GM23338 (cell line): Measurements from ENCODE around the gene OTOG. TPM values are rescaled to one million over a fixed set of nuclear protein-coding genes. Genes with fewer than 3 reads are reported as not detected.

Source experiments
- ATAC-seq: fragments of 200-7000 bp; cut with Tn5 transposase; 3 replicates; pipeline ENCODE4 v1.9.1; 2020
- DNase-seq: peaks from one replicate; pipeline ENCODE4 v3.0.0-alpha.2; 2015; ENCODE audit warnings: low spot score
- H2AFZ ChIP-seq: fragments of 200-600 bp; sonication (generic); 2 replicates; pipeline ENCODE4 v1.8.0; 2016; ENCODE audit warnings: antibody characterized with exemption, mild to moderate bottlenecking, moderate library complexity
- H3F3A ChIP-seq: fragments of 200-600 bp; sonication (generic); replicated peaks from 2 replicates; pipeline ENCODE4 v1.8.0; 2017; ENCODE audit warnings: antibody characterized with exemption, mixed run types, low read depth
- H3K27ac ChIP-seq: fragments of 200-600 bp; sonication (generic); 2 replicates; pipeline ENCODE4 v1.6.1; 2016; ENCODE audit warnings: low read depth
- H3K27me3 ChIP-seq: fragments of 200-600 bp; sonication (generic); 2 replicates; pipeline ENCODE4 v1.8.0; 2016; ENCODE audit warnings: mild to moderate bottlenecking, mixed run types, moderate library complexity; ENCODE audit not compliant: insufficient read depth
- H3K36me3 ChIP-seq: fragments of 200-600 bp; sonication (generic); 2 replicates; pipeline ENCODE4 v1.8.0; 2016; ENCODE audit warnings: mild to moderate bottlenecking; ENCODE audit not compliant: insufficient read depth
- H3K4me1 ChIP-seq: fragments of 200-600 bp; sonication (generic); 2 replicates; pipeline ENCODE4 v1.8.0; 2016; ENCODE audit warnings: mild to moderate bottlenecking, moderate library complexity; ENCODE audit not compliant: insufficient read depth
- H3K4me2 ChIP-seq: fragments of 200-600 bp; sonication (generic); 2 replicates; pipeline ENCODE4 v1.7.1; 2017; ENCODE audit warnings: mixed run types
- H3K4me3 ChIP-seq: fragments of 200-600 bp; sonication (generic); 2 replicates; pipeline ENCODE4 v1.6.1; 2016; ENCODE audit warnings: mixed run types
- H3K79me2 ChIP-seq: fragments of 200-600 bp; sonication (generic); replicated peaks from 2 replicates; pipeline ENCODE4 v1.8.0; 2017; ENCODE audit warnings: mild to moderate bottlenecking; ENCODE audit not compliant: insufficient read depth
- H3K9me2 ChIP-seq: fragments of 200-600 bp; sonication (generic); 2 replicates; pipeline ENCODE4 v1.8.0; 2017; ENCODE audit not compliant: insufficient read depth
- H4K20me1 ChIP-seq: fragments of 200-600 bp; sonication (generic); replicated peaks from 2 replicates; pipeline ENCODE4 v1.8.0; 2017; ENCODE audit warnings: mild to moderate bottlenecking; ENCODE audit not compliant: insufficient read depth
- H3K27ac Mint-ChIP-seq: 2 replicates; pipeline ENCODE4 v1.8.0; 2020; ENCODE audit warnings: inconsistent platforms, mild to moderate bottlenecking, moderate library complexity, mixed read lengths
- H3K27me3 Mint-ChIP-seq: 3 replicates; pipeline ENCODE4 v1.8.0; 2022; ENCODE audit warnings: low read depth, mild to moderate bottlenecking, moderate library complexity, mixed read lengths, inconsistent platforms; ENCODE audit not compliant: insufficient read depth, poor library complexity
- H3K36me3 Mint-ChIP-seq: 3 replicates; pipeline ENCODE4 v1.8.0; 2021; ENCODE audit warnings: low read depth, mild to moderate bottlenecking, inconsistent platforms, moderate library complexity, mixed read lengths
- H3K4me1 Mint-ChIP-seq: 3 replicates; pipeline ENCODE4 v1.8.0; 2020; ENCODE audit warnings: mild to moderate bottlenecking, inconsistent platforms, mixed read lengths
- H3K4me3 Mint-ChIP-seq: 3 replicates; pipeline ENCODE4 v1.8.0; 2021; ENCODE audit warnings: moderate library complexity, mild to moderate bottlenecking, inconsistent platforms, mixed read lengths
- H3K9me3 Mint-ChIP-seq: 3 replicates; pipeline ENCODE4 v1.8.0; 2020; ENCODE audit warnings: moderate library complexity, mild to moderate bottlenecking, inconsistent platforms, mixed read lengths
- CREB1 ChIP-seq: fragments of 250-450 bp; sonication (Bioruptor Pico); IDR thresholded peaks from 2 replicates; pipeline ENCODE4 v1.5.0; 2020; ENCODE audit warnings: low read depth, mild to moderate bottlenecking, moderate library complexity
- EZH2phosphoT487 ChIP-seq: fragments of 200-600 bp; sonication (generic); IDR thresholded peaks from one replicate; pipeline ENCODE4 v1.8.1; 2018; ENCODE audit warnings: antibody characterized with exemption; ENCODE audit not compliant: unreplicated experiment
- JUNB ChIP-seq: IDR thresholded peaks from one replicate; pipeline ENCODE4 v1.6.1; 2016; ENCODE audit warnings: antibody characterized with exemption; ENCODE audit not compliant: unreplicated experiment
- NANOG ChIP-seq: IDR thresholded peaks from 2 replicates; pipeline ENCODE4 v1.6.1; 2016; ENCODE audit warnings: antibody characterized with exemption, borderline replicate concordance
- POLR2AphosphoS5 ChIP-seq: IDR thresholded peaks from 2 replicates; pipeline ENCODE4 v1.6.1; 2016; ENCODE audit warnings: antibody characterized with exemption, low read depth
- STAT1 ChIP-seq: IDR thresholded peaks from one replicate; pipeline ENCODE4 v1.6.1; 2016; ENCODE audit warnings: antibody characterized with exemption; ENCODE audit not compliant: unreplicated experiment
- ZNF331 ChIP-seq: fragments of 250-450 bp; sonication (Bioruptor Pico); IDR thresholded peaks from 2 replicates; pipeline ENCODE4 v1.5.0; 2020; ENCODE audit warnings: low read depth, mild to moderate bottlenecking, moderate library complexity
- polyA plus RNA-seq: library from polyadenylated mRNA; unstranded; fragments of >200 nt; fragmentation: Nextera tagmentation; extraction: Ambion mirVana; gene quantifications from 2 replicates; pipeline ENCODE4 v1.2.1, GENCODE V29; 2016
- total RNA-seq: library from RNA; depleted of rRNA; stranded (reverse); fragments of >200 nt; shearing (Covaris generic); gene quantifications from 2 replicates; pipeline ENCODE4 v1.2.3, GENCODE V29; 2014
- TF ChIP-seq, protein P1 (sequence below): fragments of 250-450 bp; sonication (Bioruptor Pico); IDR thresholded peaks from 2 replicates; pipeline ENCODE4 v1.5.0; 2020; ENCODE audit warnings: mild to moderate bottlenecking, moderate library complexity
- TF ChIP-seq, protein P2 (sequence below): IDR thresholded peaks from 2 replicates; pipeline ENCODE4 v1.6.1; 2016; ENCODE audit warnings: antibody characterized with exemption
- TF ChIP-seq, protein P3 (sequence below), 2 experiments: fragments of 200-600 bp in 1 of 2; sonication (generic) in 1 of 2; conservative IDR thresholded peaks; 2 replicates each; pipeline versions ENCODE4 v1.5.1 to v1.6.1; 2016 to 2017; ENCODE audit warnings: antibody characterized with exemption in 2 of 2, low read depth in 2 of 2, mild to moderate bottlenecking in 2 of 2, moderate library complexity in 1 of 2
- TF ChIP-seq, protein P4 (sequence below): IDR thresholded peaks from one replicate; pipeline ENCODE4 v1.6.1; 2018; ENCODE audit warnings: antibody characterized with exemption; ENCODE audit not compliant: unreplicated experiment

The OTOG gene
- total and polyA plus RNA-seq, 2 experiments from 2014 or later = 0.40 to 0.52 TPM

DNA sequence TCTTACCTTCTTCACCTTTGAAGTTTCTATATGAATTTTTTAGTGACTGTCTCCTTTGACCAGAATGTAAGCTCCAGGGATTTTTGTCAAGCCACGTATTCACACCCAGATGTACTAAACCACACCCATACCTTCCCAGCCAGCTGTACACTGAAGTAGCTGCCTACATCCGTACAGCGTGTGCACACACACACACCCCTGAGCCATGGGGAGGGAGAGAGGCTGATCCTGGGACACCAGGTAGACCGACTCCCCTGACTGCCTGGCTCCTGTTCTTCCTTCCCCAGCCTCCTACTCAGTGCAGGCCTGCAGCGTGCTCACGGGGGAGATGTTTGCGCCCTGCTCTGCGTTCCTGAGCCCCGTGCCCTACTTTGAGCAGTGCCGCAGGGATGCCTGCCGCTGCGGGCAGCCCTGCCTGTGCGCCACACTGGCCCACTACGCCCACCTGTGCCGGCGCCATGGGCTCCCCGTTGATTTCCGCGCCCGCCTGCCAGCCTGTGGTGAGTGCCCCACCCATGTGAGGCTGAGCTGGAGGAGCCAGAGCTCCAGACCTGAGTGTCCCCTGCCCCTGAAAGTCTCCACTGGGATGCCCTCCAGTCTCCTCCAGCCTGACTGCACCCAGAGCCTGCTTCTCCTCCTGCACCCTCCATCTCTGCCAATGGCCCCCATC is 25.9 kb downstream of the OTOG start (continued):
- TF ChIP-seq, protein P1, sequence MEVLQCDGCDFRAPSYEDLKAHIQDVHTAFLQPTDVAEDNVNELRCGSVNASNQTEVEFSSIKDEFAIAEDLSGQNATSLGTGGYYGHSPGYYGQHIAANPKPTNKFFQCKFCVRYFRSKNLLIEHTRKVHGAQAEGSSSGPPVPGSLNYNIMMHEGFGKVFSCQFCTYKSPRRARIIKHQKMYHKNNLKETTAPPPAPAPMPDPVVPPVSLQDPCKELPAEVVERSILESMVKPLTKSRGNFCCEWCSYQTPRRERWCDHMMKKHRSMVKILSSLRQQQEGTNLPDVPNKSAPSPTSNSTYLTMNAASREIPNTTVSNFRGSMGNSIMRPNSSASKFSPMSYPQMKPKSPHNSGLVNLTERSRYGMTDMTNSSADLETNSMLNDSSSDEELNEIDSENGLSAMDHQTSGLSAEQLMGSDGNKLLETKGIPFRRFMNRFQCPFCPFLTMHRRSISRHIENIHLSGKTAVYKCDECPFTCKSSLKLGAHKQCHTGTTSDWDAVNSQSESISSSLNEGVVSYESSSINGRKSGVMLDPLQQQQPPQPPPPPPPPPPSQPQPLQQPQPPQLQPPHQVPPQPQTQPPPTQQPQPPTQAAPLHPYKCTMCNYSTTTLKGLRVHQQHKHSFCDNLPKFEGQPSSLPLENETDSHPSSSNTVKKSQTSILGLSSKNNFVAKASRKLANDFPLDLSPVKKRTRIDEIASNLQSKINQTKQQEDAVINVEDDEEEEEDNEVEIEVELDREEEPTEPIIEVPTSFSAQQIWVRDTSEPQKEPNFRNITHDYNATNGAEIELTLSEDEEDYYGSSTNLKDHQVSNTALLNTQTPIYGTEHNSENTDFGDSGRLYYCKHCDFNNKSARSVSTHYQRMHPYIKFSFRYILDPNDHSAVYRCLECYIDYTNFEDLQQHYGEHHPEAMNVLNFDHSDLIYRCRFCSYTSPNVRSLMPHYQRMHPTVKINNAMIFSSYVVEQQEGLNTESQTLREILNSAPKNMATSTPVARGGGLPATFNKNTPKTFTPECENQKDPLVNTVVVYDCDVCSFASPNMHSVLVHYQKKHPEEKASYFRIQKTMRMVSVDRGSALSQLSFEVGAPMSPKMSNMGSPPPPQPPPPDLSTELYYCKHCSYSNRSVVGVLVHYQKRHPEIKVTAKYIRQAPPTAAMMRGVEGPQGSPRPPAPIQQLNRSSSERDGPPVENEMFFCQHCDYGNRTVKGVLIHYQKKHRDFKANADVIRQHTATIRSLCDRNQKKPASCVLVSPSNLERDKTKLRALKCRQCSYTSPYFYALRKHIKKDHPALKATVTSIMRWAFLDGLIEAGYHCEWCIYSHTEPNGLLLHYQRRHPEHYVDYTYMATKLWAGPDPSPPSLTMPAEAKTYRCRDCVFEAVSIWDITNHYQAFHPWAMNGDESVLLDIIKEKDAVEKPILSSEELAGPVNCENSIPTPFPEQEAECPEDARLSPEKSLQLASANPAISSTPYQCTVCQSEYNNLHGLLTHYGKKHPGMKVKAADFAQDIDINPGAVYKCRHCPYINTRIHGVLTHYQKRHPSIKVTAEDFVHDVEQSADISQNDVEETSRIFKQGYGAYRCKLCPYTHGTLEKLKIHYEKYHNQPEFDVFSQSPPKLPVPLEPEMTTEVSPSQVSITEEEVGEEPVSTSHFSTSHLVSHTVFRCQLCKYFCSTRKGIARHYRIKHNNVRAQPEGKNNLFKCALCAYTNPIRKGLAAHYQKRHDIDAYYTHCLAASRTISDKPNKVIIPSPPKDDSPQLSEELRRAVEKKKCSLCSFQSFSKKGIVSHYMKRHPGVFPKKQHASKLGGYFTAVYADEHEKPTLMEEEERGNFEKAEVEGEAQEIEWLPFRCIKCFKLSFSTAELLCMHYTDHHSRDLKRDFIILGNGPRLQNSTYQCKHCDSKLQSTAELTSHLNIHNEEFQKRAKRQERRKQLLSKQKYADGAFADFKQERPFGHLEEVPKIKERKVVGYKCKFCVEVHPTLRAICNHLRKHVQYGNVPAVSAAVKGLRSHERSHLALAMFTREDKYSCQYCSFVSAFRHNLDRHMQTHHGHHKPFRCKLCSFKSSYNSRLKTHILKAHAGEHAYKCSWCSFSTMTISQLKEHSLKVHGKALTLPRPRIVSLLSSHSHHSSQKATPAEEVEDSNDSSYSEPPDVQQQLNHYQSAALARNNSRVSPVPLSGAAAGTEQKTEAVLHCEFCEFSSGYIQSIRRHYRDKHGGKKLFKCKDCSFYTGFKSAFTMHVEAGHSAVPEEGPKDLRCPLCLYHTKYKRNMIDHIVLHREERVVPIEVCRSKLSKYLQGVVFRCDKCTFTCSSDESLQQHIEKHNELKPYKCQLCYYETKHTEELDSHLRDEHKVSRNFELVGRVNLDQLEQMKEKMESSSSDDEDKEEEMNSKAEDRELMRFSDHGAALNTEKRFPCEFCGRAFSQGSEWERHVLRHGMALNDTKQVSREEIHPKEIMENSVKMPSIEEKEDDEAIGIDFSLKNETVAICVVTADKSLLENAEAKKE = no peak
- TF ChIP-seq NANOG = no peak

DNA sequence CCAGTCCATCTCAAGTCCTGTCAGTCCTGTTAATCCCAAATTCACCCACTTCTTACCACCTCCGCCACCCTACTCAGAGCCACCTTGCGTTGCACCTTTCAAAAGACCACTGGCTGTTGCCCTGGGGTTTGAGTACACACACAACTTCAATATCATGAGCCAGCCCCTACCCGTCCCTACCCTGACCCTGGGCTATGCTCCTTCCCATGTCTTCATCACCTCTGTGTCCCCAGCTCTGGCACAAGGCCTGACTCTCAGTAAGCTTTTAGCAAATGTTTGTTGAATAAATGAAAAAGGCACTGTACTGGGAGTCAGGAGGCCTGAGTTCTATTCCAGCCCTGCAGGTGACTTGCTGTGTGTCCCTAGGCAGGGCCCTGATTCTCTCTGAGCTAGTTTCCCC is 26.5 kb downstream of the OTOG start:
- H3K4me3 Mint-ChIP-seq = no peak overlapping the region
- Histone ChIP-seq H2AFZ (no peak overlapping the region), H3K4me2 (no peak overlapping the region), H3K9me2 (no peaks in the 10 kb centered on the region), H3K4me3 (no peak overlapping the region), H3K27me3 (no peaks in the 10 kb centered on the region), H3K27ac (no peak overlapping the region), H3K36me3 (no peaks in the 10 kb centered on the region), H3K79me2 (no peaks in the 10 kb centered on the region), H4K20me1 (no peaks in the 10 kb centered on the region), H3K4me1 (no peaks in the 10 kb centered on the region), H3F3A (no peaks in the 10 kb centered on the region)
- H3K4me1 Mint-ChIP-seq = peaks cover 13% of the 10 kb centered on the region
- H3K27ac Mint-ChIP-seq = no peak overlapping the region
- no peaks in the 10 kb centered on the region for H3K36me3 Mint-ChIP-seq
- ATAC-seq = no peak
- DNase-seq = no peak
- peaks cover 3% of the 10 kb centered on the region for H3K27me3 Mint-ChIP-seq
- no peaks in the 10 kb centered on the region for H3K9me3 Mint-ChIP-seq
- TF ChIP-seq EZH2phosphoT487 (no peak), CREB1 (CRISPR knock-in tag) (no peak), JUNB (no peak), POLR2AphosphoS5 (no peak), STAT1 (no peak), ZNF331 (CRISPR knock-in tag) (no peak)
- TF ChIP-seq, protein P2, sequence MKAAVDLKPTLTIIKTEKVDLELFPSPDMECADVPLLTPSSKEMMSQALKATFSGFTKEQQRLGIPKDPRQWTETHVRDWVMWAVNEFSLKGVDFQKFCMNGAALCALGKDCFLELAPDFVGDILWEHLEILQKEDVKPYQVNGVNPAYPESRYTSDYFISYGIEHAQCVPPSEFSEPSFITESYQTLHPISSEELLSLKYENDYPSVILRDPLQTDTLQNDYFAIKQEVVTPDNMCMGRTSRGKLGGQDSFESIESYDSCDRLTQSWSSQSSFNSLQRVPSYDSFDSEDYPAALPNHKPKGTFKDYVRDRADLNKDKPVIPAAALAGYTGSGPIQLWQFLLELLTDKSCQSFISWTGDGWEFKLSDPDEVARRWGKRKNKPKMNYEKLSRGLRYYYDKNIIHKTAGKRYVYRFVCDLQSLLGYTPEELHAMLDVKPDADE = no peak
- TF ChIP-seq, protein P3, sequence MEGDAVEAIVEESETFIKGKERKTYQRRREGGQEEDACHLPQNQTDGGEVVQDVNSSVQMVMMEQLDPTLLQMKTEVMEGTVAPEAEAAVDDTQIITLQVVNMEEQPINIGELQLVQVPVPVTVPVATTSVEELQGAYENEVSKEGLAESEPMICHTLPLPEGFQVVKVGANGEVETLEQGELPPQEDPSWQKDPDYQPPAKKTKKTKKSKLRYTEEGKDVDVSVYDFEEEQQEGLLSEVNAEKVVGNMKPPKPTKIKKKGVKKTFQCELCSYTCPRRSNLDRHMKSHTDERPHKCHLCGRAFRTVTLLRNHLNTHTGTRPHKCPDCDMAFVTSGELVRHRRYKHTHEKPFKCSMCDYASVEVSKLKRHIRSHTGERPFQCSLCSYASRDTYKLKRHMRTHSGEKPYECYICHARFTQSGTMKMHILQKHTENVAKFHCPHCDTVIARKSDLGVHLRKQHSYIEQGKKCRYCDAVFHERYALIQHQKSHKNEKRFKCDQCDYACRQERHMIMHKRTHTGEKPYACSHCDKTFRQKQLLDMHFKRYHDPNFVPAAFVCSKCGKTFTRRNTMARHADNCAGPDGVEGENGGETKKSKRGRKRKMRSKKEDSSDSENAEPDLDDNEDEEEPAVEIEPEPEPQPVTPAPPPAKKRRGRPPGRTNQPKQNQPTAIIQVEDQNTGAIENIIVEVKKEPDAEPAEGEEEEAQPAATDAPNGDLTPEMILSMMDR (conservative IDR thresholded peaks at IDR 0.05; ENCODE audit: low read depth in 2 of 2) = no peak
- TF ChIP-seq, protein P4, sequence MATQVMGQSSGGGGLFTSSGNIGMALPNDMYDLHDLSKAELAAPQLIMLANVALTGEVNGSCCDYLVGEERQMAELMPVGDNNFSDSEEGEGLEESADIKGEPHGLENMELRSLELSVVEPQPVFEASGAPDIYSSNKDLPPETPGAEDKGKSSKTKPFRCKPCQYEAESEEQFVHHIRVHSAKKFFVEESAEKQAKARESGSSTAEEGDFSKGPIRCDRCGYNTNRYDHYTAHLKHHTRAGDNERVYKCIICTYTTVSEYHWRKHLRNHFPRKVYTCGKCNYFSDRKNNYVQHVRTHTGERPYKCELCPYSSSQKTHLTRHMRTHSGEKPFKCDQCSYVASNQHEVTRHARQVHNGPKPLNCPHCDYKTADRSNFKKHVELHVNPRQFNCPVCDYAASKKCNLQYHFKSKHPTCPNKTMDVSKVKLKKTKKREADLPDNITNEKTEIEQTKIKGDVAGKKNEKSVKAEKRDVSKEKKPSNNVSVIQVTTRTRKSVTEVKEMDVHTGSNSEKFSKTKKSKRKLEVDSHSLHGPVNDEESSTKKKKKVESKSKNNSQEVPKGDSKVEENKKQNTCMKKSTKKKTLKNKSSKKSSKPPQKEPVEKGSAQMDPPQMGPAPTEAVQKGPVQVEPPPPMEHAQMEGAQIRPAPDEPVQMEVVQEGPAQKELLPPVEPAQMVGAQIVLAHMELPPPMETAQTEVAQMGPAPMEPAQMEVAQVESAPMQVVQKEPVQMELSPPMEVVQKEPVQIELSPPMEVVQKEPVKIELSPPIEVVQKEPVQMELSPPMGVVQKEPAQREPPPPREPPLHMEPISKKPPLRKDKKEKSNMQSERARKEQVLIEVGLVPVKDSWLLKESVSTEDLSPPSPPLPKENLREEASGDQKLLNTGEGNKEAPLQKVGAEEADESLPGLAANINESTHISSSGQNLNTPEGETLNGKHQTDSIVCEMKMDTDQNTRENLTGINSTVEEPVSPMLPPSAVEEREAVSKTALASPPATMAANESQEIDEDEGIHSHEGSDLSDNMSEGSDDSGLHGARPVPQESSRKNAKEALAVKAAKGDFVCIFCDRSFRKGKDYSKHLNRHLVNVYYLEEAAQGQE = no peak
